Adipocyte (in vitro differentiated cells): Measurements from ENCODE around the gene RPS29.

Experiments used
- DNase-seq: peaks from one replicate; pipeline ENCODE4 v3.0.0-alpha.2; 2015; ENCODE audit warnings: low read depth
- H3K27me3 ChIP-seq: replicated peaks from 2 replicates; pipeline ENCODE4 v1.7.0; 2013; ENCODE audit warnings: mild to moderate bottlenecking, low read length, moderate library complexity; ENCODE audit not compliant: control insufficient read depth, insufficient read depth
- H3K36me3 ChIP-seq: 2 replicates; pipeline ENCODE4 v1.7.0; 2013; ENCODE audit warnings: low read length, mild to moderate bottlenecking, moderate library complexity; ENCODE audit not compliant: control insufficient read depth, insufficient read depth, severe bottlenecking
- H3K4me1 ChIP-seq: 2 replicates; pipeline ENCODE4 v1.7.0; 2013; ENCODE audit warnings: mild to moderate bottlenecking, low read length, moderate library complexity; ENCODE audit not compliant: control insufficient read depth, insufficient read depth
- H3K4me3 ChIP-seq: 2 replicates; pipeline ENCODE4 v1.7.0; 2013; ENCODE audit warnings: mild to moderate bottlenecking, low read length, moderate library complexity
- H3K9ac ChIP-seq: 2 replicates; pipeline ENCODE4 v1.7.0; 2013; ENCODE audit warnings: mild to moderate bottlenecking, low read length, moderate library complexity
- H3K9me3 ChIP-seq: 2 replicates; pipeline ENCODE4 v1.7.0; 2013; ENCODE audit warnings: mild to moderate bottlenecking, low read length, moderate library complexity; ENCODE audit not compliant: control insufficient read depth

Gene RPS29

GRCh38 chr14:49545716-49546115, 40.5 kb downstream of the RPS29 start:
- no peaks in the 10 kb centered on the region for H3K36me3 ChIP-seq
- H3K9ac ChIP-seq = no peak overlapping the region
- no peak overlapping the region for H3K4me3 ChIP-seq
- H3K4me1 ChIP-seq = no peaks in the 10 kb centered on the region
- peaks cover 5% of the 10 kb centered on the region for H3K9me3 ChIP-seq
- no peaks in the 10 kb centered on the region for H3K27me3 ChIP-seq
- no peak for DNase-seq

DNA sequence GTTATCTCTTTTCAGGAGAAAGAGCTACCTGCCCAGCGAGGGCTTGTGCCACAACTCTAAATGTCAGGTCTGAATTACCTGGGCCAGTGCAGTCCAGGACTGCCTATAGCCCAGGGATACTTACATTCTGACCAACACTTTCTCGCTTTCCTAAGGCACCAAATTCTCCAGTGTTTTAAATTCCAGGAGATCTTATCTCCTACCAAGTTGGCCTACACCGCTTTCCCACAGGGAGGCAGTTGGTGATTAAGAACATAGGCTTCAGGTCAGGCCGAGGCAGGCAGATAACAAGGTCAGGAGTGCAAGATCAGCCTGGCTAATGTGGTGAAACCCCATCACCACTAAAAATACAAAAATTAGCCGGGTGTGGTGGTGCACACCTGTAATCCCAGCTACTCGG, 41.1 kb downstream of the RPS29 start:
- DNase-seq = no peak
- Histone ChIP-seq H3K4me3 (no peak overlapping the region), H3K9me3 (peaks cover 5% of the 10 kb centered on the region), H3K27me3 (no peaks in the 10 kb centered on the region), H3K36me3 (no peaks in the 10 kb centered on the region), H3K4me1 (no peaks in the 10 kb centered on the region), H3K9ac (no peak overlapping the region)

GRCh38 chr14:49541049-49541448, 45.1 kb downstream of the RPS29 start:
- no peak for DNase-seq
- H3K9ac ChIP-seq = no peak overlapping the region
- H3K9me3 ChIP-seq = peaks cover 5% of the 10 kb centered on the region
- no peaks in the 10 kb centered on the region for H3K27me3 ChIP-seq
- no peak overlapping the region for H3K4me3 ChIP-seq
- no peaks in the 10 kb centered on the region for H3K36me3 ChIP-seq
- H3K4me1 ChIP-seq = no peaks in the 10 kb centered on the region

GRCh38 chr14:49538852-49539251, 47.3 kb downstream of the RPS29 start:
- Histone ChIP-seq H3K27me3 (no peaks in the 10 kb centered on the region), H3K9me3 (peaks cover 5% of the 10 kb centered on the region)

More at GRCh38 chr14:49538852-49539251, 47.3 kb downstream of the RPS29 start:
- no peak for DNase-seq
- no peak overlapping the region for H3K4me3 ChIP-seq
- no peaks in the 10 kb centered on the region for H3K4me1 ChIP-seq
- H3K9ac ChIP-seq = no peak overlapping the region
- no peaks in the 10 kb centered on the region for H3K36me3 ChIP-seq
